Heart left ventricle (tissue), 13 donors: ENCODE results near the gene PGP.

Experiments
- POLR2A ChIP-seq, 2 donors: fragments of 450-650 bp; IDR thresholded peaks; one replicate each; pipeline ENCODE4 v1.6.1; 2017; ENCODE audit warnings: antibody characterized with exemption in 2 of 2, mild to moderate bottlenecking in 2 of 2, moderate library complexity in 2 of 2
- TF ChIP-seq, protein P1 (sequence below), 12 donors: fragments of 200-600 bp; sonication (generic) in 4 of 12; IDR thresholded peaks; one replicate each; pipeline versions ENCODE4 v1.5.0 to v1.8.0; 2018 to 2022; ENCODE audit warnings: antibody characterized with exemption in 12 of 12, mild to moderate bottlenecking in 5 of 12
- donor health status: ischemic (EF 13 %, LVEDD 7.1; RV severe dilation, severe dysfunction).
- donor health status: DM: no; HTN: yes; CAD: no.
- donor health status: DM: no; HTN: no; CAD: no.
- donor health status: ischemic (EF 25% LVEDD 6.9; RV normal size, moderate dysfunction).
- donor health status: ischemic (EF 25% LVEDD 5.7; RV mildly dilated, moderate dysfunction).
- donor health status: ischemic (EF 35%, LVEDD 5.7; RV mildly dilated, moderate dysfunction).
- donor health status: nonischemic (EF 11% LVEDD 7.7; RV severe dilation, severe dysfunction).
- donor health status: DM: yes; HTN: yes; CAD: no.
- donor health status: PGD.
- donor health status: ischemic (EF 29% LVEDD 5.4; RV normal size, mild dysfunction).
- donor health status: nonischemic (EF 23%, LVEDD 6.1; RV moderate dilation, normal function).

DNA sequence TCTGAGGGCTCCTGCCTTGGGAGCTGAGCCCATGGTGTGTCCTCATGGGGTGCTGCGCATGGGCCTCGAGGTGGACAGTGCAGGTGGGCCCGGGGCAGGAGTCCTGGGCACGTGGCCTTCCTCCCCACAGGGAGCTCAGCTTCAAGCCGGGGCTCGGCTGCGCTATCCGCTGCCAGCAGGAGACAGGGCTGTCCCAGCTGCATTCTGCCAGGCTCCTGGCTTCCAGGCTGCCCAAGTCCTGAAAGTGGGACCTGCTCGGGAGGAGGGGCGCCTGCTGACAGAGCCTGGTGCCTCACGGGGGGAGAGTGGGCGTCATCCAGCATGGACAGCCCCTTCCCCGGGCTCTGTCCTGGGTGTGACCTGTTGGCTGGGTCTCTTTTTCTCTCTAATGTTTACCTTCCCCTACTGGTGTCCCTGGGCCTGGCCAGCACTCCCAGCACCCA lies 51.9 kb downstream of the PGP start:
- no peak for TF ChIP-seq POLR2A (IDR thresholded peaks at IDR 0.05)
- TF ChIP-seq, protein P1, sequence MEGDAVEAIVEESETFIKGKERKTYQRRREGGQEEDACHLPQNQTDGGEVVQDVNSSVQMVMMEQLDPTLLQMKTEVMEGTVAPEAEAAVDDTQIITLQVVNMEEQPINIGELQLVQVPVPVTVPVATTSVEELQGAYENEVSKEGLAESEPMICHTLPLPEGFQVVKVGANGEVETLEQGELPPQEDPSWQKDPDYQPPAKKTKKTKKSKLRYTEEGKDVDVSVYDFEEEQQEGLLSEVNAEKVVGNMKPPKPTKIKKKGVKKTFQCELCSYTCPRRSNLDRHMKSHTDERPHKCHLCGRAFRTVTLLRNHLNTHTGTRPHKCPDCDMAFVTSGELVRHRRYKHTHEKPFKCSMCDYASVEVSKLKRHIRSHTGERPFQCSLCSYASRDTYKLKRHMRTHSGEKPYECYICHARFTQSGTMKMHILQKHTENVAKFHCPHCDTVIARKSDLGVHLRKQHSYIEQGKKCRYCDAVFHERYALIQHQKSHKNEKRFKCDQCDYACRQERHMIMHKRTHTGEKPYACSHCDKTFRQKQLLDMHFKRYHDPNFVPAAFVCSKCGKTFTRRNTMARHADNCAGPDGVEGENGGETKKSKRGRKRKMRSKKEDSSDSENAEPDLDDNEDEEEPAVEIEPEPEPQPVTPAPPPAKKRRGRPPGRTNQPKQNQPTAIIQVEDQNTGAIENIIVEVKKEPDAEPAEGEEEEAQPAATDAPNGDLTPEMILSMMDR (IDR thresholded peaks at IDR 0.05), result no peak
